H1 (cell line): ENCODE data around the gene PEPD. TPM values are rescaled to one million over a fixed set of nuclear protein-coding genes. Genes with fewer than 3 reads are reported as not detected.

ENCODE experiments used
- CEBPB ChIP-seq: IDR thresholded peaks from 2 replicates; pipeline ENCODE4 v1.6.1; 2012; ENCODE audit warnings: low read depth, low read length
- CHD7 ChIP-seq: fragments of 300-600 bp; sonication (generic); IDR thresholded peaks from 2 replicates; pipeline ENCODE4 v1.7.1; 2012; ENCODE audit warnings: low read length, moderate library complexity, mild to moderate bottlenecking, inconsistent platforms; ENCODE audit not compliant: insufficient replicate concordance
- EGR1 ChIP-seq: IDR thresholded peaks from 2 replicates; pipeline ENCODE4 v1.6.1; 2011; ENCODE audit warnings: low read depth, low read length, borderline replicate concordance
- EP300 ChIP-seq, 2 experiments: IDR thresholded peaks; 1 replicate in 1 of 2; 2 replicates in 1 of 2; pipeline ENCODE4 v1.6.1; 2011 to 2012; ENCODE audit warnings: low read depth in 2 of 2, low read length in 2 of 2, mild to moderate bottlenecking in 2 of 2, borderline replicate concordance in 1 of 2, inconsistent platforms in 1 of 2, moderate library complexity in 1 of 2
- FOSL1 ChIP-seq: IDR thresholded peaks from 2 replicates; pipeline ENCODE4 v1.6.1; 2011; ENCODE audit warnings: mild to moderate bottlenecking, low read depth, low read length, moderate library complexity; ENCODE audit not compliant: insufficient read depth
- GABPA ChIP-seq: IDR thresholded peaks from 2 replicates; pipeline ENCODE4 v1.6.1; 2011; ENCODE audit warnings: mild to moderate bottlenecking, low read length, moderate library complexity, borderline replicate concordance; ENCODE audit not compliant: insufficient read depth
- GTF2F1 ChIP-seq: IDR thresholded peaks from 2 replicates; pipeline ENCODE4 v1.6.1; 2012; ENCODE audit warnings: low read depth, low read length, improper control_type of control experiment, borderline replicate concordance
- PHF8 ChIP-seq: fragments of 200-600 bp; sonication (generic); conservative IDR thresholded peaks from 2 replicates; pipeline ENCODE4 v1.7.1; 2012; ENCODE audit warnings: low read depth, mild to moderate bottlenecking, inconsistent platforms, low read length, moderate library complexity
- SIN3A ChIP-seq, 2 experiments: IDR thresholded peaks in 1 of 2; conservative IDR thresholded peaks in 1 of 2; 2 replicates each; pipeline ENCODE4 v1.6.1; 2011 to 2012; ENCODE audit warnings: low read length in 2 of 2, improper control_type of control experiment in 1 of 2, low read depth in 1 of 2, mild to moderate bottlenecking in 1 of 2
- SIRT6 ChIP-seq: IDR thresholded peaks from one replicate; pipeline ENCODE4 v1.7.1; 2012; ENCODE audit warnings: low read length, inconsistent platforms
- SP1 ChIP-seq: IDR thresholded peaks from 2 replicates; pipeline ENCODE4 v1.6.1; 2011; ENCODE audit warnings: low read depth, low read length
- YY1 ChIP-seq: IDR thresholded peaks from 2 replicates; pipeline ENCODE4 v1.6.1; 2011; ENCODE audit warnings: low read depth, mild to moderate bottlenecking, low read length
- polyA plus RNA-seq, 7 experiments: library from polyadenylated mRNA; depleted of rRNA in 3 of 7; stranded (reverse) in 5 of 7; unstranded in 2 of 7; fragments of >200 nt in 5 of 7; fragments of 200-250 nt in 2 of 7; gene quantifications; 1 replicate in 5 of 7; 2 replicates in 1 of 7; 4 replicates in 1 of 7; pipeline versions ENCODE4 v1.2.1 to v1.2.3, GENCODE V29; 2011 to 2013; ENCODE audit warnings: missing spikeins in 2 of 7, mixed read lengths in 2 of 7
- total RNA-seq: library from RNA; stranded (reverse); fragmentation: NEBNext Ultra II Directional; extraction: Animal tissue kit (Norgen Biotek cat#: 25700); gene quantifications from 2 replicates; pipeline ENCODE4 v1.2.1, GENCODE V29; 2021

Gene PEPD
- total and polyA plus RNA-seq, 2 of the 8 experiments (the other 6 are each of a cell fraction or from before 2014, with no cell fraction given), result 84.1 to 178 TPM

GRCh38 chr19:33546656-33547055 is 25.1 kb upstream of the PEPD start (continued):
- TF ChIP-seq CHD7 (no peak), YY1 (no peak), EGR1 (no peak), GTF2F1 (no peak), SIRT6 (no peak), EP300 (IDR thresholded peaks at IDR 0.05; ENCODE audit: borderline replicate concordance in 1 of 2, low read depth in 2 of 2, low read length in 2 of 2) (no peak), FOSL1 (no peak), CEBPB (no peak), GABPA (no peak), SP1 (no peak), SIN3A (conservative IDR thresholded peaks at IDR 0.05 in 1 of 2, IDR thresholded peaks at IDR 0.05 in 1 of 2; ENCODE audit: low read depth in 1 of 2, low read length in 2 of 2) (no peak), PHF8 (no peak)
